H54 (cell line): ENCODE results near the gene RPP14.
"Not testable (repeated sequence)": the region's sequence is repeated elsewhere in the genome, so short reads cannot be mapped to it uniquely, and the experiment has no call there.

Source experiments
- DNase-seq: peaks from one replicate; pipeline ENCODE4 v3.0.0; 2011; ENCODE audit warnings: low spot score, mixed read lengths; ENCODE audit not compliant: insufficient read length
- FAIRE-seq: peaks from 3 replicates; lab custom pipeline; 2011; peaks lifted over from hg19 to GRCh38; lab: Jason Lieb, UNC
- POLR2A ChIP-seq: IDR thresholded peaks from 2 replicates; pipeline ENCODE4 v1.6.1; 2011; ENCODE audit warnings: low read depth, mild to moderate bottlenecking, low read length

The RPP14 gene

DNA sequence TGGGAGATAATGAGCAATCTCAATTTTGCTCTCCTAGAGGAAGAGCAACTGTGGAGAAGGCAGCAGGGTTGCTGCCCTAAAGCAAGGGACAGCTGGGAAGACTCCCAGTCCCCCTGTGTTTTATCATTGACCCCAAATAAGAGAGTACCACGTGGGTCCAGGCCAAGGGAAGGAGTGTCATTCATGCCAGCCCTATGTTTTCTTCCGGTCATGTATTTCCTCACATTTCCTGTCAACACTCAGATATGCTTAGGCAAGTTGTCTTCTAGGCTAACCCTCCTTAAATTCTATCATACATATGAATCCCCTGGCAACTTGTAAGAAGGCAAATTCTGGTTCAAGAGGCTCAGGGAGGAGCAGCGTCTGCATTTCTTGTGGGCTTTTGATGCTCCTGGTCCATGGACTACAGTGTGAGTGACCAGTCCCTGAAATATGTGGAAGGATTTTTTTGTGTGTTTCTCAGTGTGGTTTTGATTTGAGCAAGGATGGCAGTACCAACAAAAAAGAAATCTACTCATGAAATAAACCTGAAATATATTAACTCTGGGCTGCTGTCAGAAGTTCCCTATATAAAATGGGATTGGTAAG is 31.9 kb upstream of the RPP14 start:
- TF ChIP-seq POLR2A = no peak
- DNase-seq = no peak
- FAIRE-seq = no peak

GRCh38 chr3:58281069-58281468 is 25.0 kb upstream of the RPP14 start:
- DNase-seq (no peak), FAIRE-seq (no peak)
- TF ChIP-seq POLR2A = no peak

- no peak for FAIRE-seq
- no peak for DNase-seq
Measured at GRCh38 chr3:58285334-58285733, 20.7 kb upstream of the RPP14 start.

GRCh38 chr3:58287354-58287753 is 18.7 kb upstream of the RPP14 start:
- no peak for DNase-seq
- TF ChIP-seq POLR2A = no peak
- FAIRE-seq = no peak

More at GRCh38 chr3:58285334-58285733, 20.7 kb upstream of the RPP14 start:
- TF ChIP-seq POLR2A = no peak

DNA sequence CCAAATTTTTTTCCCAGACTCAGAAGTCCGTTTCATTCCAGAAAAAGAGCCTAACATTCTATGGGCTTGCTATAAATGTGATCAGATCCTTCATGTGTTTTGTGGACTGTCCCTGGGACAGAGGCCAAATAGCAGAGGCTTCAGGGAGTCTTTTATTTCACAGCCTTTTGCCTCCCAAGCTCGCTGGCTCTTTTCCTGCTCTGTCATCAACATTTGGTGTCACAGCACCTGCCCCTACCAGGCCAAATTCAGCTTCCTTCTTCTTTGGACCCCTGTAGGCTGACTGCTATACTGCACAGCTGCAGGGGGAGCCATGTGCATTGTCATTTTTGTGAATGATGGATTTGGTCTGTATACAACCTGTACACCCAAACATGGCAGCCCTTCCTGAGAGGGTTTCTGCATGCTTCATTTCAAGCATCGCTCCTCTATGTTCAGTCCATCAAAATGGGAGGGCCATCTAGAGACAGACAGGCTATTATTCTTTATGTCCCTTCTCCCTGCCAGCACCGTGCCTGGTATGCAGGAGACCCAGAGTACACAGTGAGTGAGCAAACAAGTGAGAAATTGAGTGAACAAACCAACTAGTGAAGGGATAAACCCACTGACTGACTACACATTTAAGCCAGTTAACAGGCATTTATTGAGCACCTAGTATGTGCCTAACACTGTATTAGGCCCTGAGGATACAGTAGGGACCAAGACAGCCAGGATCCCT is 17.9 kb upstream of the RPP14 start:
- TF ChIP-seq POLR2A = no peak
- no peak for FAIRE-seq

DNA sequence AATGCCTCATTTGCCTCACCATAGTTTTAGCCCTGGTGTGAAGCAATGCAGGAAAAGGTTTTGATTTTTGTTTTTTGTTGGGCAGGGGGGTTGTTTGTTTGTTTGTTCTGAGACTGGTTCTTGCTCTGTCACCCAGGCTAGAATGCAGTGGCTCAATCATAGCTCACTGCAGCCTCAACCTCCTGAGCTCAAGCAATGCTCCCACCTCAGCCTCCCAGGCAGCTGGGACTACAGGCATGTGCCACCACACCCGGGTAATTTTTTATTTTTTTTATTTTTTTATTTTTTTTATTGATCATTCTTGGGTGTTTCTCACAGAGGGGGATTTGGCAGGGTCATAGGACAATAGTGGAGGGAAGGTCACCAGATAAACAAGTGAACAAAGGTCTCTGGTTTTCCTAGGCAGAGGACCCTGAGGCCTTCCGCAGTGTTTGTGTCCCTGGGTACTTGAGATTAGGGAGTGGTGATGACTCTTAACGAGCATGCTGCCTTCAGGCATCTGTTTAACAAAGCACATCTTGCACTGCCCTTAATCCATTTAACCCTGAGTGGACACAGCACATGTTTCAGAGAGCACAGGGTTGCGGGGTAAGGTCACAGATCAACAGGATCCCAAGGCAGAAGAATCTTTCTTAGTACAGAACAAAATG is 17.0 kb upstream of the RPP14 start:
- FAIRE-seq, DNase-seq: not testable (repeated sequence)

More for the DNA sequence above, 17.9 kb upstream of the RPP14 start:
- no peak for DNase-seq

- not testable (repeated sequence) for DNase-seq, FAIRE-seq
Measured at GRCh38 chr3:58290446-58290845, 15.6 kb upstream of the RPP14 start.

GRCh38 chr3:58291671-58292338 is 14.2 kb upstream of the RPP14 start:
- FAIRE-seq (no peak), DNase-seq (no peak)
- no peak for TF ChIP-seq POLR2A

DNA sequence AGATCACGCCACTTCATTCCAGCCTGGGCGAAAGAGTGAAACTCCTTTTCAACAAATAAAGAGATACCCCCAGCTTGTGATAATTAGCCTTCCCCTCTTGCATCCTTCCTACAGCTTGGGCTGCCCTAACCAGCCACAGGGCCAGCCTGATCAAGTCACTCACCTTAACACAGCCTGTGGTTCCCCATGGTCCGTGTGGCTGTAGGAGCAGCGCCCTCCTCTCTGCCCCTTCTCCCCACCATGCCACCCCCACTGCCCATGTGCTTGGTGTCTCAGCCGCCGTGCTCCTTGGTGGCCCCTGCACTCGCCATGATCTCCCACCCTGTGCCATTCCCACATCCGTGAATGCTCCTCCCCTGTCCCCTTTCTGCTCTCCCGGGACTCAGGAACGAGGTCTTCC is 13.2 kb upstream of the RPP14 start:
- no peak for DNase-seq
- TF ChIP-seq POLR2A = no peak
- FAIRE-seq = no peak

DNA sequence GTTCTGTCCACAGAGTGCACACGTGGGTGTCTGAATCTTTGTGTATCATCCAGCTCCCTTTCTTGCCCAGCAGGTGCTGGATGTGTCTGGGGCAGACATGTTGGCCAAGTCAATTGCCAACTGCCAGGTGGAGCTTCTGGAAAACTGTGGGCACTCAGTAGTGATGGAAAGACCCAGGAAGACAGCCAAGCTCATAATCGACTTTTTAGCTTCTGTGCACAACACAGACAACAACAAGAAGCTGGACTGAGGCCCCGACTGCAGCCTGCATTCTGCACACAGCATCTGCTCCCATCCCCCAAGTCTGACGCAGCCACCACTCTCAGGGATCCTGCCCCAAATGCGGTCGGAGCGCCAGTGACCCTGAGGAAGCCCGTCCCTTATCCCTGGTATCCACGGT is 12.5 kb upstream of the RPP14 start:
- FAIRE-seq (no peak), DNase-seq (no peak)
- no peak for TF ChIP-seq POLR2A

DNA sequence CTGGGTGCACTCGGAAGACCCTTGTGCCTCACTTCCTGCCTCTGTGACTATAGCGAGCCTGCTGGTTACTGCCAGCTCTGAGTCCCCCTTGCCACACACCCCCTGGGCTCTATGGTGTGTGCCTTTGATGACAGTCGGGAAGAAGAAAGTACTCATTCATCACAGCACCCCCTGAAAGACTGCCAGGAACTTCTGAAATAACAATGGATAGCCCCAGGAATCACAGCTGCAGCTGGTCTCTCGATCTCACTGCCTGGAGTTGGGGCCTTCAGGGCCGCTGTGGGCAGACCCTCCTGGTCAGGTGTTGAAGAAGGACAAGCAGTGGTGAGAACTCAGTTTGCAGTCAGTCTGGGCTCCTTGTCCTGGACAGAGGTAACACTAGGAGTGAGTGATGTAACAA is 9.8 kb upstream of the RPP14 start:
- no peak for DNase-seq
- no peak for TF ChIP-seq POLR2A
- FAIRE-seq = no peak

DNA sequence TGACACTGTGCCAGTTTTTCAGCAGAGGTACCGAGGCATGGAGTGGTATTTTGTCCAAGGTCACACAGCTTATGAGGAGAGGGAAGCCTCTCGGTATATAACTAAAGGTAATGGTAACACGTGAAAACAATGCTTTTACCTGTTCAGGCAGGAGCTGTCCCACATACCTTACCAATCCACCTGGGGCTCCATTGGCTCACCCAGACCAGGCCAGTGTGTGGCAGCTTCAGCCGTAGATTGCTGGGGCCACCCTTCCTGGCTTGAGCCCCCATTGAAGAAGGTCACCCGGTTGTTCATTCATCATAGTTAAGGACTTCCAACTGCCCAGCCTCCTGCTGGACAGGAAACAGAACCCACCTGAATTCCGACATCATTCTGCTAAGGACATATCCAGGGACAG is 9.2 kb upstream of the RPP14 start:
- no peak for FAIRE-seq
- DNase-seq = no peak
- TF ChIP-seq POLR2A = no peak

DNA sequence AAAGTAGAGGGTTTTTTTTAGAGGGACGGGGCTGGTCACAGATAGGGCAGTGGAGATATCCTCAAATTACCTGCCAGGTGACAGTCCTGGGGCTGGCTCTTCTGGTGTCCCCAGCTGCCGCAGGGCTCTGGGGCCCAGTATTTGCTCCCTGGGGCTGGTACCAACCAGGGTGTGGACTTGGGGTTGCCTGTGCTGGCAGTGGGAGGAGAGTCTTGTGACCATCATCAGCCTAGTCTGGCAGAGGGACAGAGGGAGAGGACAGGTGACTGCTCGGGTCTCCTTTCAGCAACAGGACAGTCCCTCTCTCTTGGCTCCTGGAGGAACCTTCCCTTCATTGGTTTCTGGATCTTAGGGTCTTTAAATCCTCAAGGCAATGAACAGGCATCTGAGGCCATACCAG is 7.9 kb upstream of the RPP14 start:
- FAIRE-seq = no peak
- no peak for DNase-seq

GRCh38 chr3:58299075-58299474 is 7.0 kb upstream of the RPP14 start:
- no peak for TF ChIP-seq POLR2A
- no peak for FAIRE-seq
- DNase-seq = no peak

More for the DNA sequence above, 7.9 kb upstream of the RPP14 start:
- TF ChIP-seq POLR2A = no peak
